HS-5 (cell line): ENCODE measurements around the gene TLE5.
"Not testable (repeated sequence)": the region's sequence is repeated elsewhere in the genome, so short reads cannot be mapped to it uniquely, and the experiment has no call there.

ENCODE experiments used
- DNase-seq: peaks from one replicate; pipeline ENCODE4 v3.0.0-alpha.2; 2012; ENCODE audit warnings: low read depth

The TLE5 gene

GRCh38 chr19:3045191-3045590 is 17.1 kb downstream of the TLE5 start:
- no peak for DNase-seq

- no peak for DNase-seq
Observed at GRCh38 chr19:3042621-3043267, 19.6 kb downstream of the TLE5 start.

- no peak for DNase-seq
Observed at GRCh38 chr19:3041761-3042620, 20.3 kb downstream of the TLE5 start.

DNA sequence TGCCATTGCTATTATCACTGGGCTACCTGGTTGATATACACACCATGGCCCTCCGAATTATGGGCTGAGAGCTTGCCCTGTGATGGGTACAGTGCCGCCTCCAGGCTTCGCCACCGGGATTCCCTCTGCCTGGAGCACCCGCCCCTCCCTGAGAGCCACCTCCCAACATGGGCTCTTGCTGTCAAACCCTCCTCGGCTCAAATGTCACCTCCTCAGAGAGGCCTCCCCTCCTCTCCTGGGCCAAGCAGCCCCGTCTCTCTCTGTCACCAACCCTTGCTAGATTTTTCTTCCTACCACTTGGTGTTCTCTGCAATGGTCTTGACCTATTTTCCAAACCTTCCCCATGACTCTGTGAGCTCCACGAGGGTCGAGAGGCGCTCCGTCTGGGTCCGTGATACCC is 21.0 kb downstream of the TLE5 start:
- DNase-seq, result no peak

GRCh38 chr19:3039641-3040077 is 22.6 kb downstream of the TLE5 start:
- no peak for DNase-seq

DNA sequence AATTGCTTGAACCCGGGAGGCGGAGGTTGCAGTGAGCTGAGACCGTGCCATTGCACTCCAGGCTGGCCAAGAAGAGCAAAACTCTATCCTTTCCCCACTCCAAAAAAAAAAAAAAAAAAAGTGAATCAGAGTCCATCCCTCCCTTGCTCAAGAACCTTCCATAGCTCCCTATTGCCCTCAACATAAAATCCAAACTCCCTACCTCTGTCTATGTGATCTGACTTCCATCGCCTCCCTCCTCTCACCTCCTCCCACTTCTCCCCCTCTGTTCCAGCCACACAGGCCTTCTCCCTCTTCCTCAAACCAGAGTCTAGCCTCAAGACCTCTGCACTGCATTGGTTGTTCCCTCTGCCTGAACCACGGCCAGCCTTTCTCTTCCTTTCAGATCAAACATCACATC is 23.2 kb downstream of the TLE5 start:
- no peak for DNase-seq

DNA sequence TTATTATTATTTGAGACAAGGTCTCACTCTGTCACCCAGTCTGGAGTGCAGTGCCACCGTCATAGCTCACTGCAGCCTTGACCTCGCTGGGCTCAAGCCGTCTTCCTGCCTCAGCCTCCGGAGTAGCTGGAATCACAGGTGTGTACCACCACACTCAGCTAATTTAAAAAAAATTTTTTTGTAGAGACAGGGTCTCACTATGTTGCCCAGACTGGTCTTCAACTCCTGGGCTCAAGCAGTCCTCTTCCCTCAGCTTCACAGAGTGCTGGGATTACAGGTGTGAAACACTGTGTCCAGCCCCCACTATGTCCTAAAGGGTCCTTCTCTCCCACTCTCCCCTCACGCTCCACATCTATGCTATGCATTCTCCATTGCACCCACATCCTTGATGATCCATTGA is 24.1 kb downstream of the TLE5 start:
- DNase-seq, result no peak

GRCh38 chr19:3036977-3037544 is 25.2 kb downstream of the TLE5 start:
- DNase-seq, result not testable (repeated sequence)

GRCh38 chr19:3036119-3036976 is 25.9 kb downstream of the TLE5 start:
- DNase-seq, result peak; percentile 73

- DNase-seq, result peak; percentile 98
Observed at GRCh38 chr19:3035542-3036118, 26.7 kb downstream of the TLE5 start.

GRCh38 chr19:3034656-3035541 is 27.4 kb downstream of the TLE5 start:
- DNase-seq, result no peak

GRCh38 chr19:3034406-3034655 is 28.0 kb downstream of the TLE5 start:
- DNase-seq, result no peak

- DNase-seq, result no peak
Observed at GRCh38 chr19:3033595-3034405, 28.5 kb downstream of the TLE5 start.

DNA sequence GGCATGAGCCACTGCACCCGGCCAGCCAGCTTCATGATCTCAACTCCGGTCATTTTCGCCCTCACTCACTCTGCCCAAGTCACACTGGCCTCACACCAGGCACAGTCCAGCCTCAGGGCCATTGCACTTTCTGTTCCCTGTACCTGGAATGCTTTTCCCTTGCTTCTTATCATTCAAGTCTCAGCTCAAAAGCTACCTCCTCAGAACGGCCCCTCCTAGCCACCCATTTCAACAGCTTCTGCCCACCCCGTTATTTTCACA is 30.8 kb downstream of the TLE5 start:
- DNase-seq, result no peak

GRCh38 chr19:3029065-3029923 is 33.0 kb downstream of the TLE5 start, which contains the start of gene TLE2:
TLE2 (minus strand) TSS chr19:3029280; CDS start chr19:3028904, 376 bp downstream.
- no peak for DNase-seq

DNA sequence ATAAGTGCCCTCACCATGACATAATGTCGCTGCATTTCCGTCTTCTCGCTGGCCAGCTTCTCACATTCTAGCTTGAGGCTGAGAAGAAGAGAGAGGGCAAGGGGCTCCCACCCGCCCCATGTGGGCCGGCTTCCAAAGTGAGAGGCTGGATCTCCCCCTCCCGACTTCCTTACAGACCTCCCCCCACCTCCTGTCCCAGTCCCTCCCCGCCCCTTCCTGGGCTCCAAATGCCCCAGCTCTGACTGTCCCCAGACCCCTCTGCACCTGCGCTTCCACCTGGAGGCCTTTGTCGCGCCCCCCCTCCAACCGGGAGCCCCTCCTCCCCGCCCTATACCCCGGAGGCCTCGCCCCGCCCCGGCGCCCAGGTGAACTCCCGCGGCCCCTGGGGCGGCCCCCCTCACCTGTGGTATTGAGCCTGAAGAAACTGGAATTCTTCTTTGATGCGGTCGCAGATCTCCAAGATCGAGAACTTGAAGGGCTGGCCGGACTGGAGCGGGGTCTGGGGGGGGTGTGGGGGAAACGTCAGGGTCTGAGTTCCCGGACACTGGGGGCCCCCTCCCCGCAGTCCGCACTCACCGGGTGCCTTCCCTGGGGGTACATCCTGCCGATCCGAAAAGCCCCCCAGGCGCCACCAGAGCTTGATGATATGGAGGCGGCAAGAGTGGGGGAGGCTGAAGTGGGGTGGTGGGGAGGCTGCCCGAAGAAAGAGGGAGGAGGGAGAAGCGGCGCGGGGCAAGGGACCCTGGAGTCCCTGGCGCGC is 33.8 kb downstream of the TLE5 start:
- DNase-seq, result no peak

DNA sequence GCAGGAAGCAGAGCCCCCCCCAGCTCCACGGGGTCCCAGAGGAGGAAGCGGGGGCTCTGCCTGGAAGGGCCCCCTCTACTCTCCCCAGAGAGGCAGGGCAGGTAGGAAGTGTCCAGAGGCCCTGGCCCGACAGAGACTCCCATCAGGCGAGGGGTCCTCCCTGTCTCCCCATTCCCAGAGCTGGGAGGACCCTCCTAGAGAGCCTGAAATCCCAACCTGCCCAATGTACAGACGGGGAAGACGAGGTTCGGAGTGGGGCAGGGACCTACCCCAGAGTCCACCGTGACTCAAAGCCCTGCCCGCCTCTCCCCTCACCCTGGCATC is 34.4 kb downstream of the TLE5 start:
- no peak for DNase-seq

DNA sequence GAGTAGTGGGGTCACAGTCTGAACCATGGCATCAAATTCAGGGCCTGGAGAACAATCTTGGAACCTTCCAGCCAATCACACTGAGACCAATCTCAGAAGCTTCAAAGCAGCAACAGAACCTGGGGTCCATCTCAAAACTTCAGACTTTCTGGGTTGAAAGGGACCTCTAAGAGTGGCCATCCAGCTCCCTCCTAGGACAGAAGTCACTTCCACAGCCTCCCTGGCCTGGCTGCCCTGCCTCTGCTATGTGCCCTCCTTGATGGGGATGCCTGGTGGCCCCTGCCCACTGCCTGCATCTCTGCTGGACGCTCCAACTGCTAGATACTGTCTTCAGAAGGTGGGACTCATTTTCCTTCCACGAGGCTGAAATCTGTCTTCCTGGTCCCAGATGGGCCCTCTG is 35.0 kb downstream of the TLE5 start:
- DNase-seq, result no peak

DNA sequence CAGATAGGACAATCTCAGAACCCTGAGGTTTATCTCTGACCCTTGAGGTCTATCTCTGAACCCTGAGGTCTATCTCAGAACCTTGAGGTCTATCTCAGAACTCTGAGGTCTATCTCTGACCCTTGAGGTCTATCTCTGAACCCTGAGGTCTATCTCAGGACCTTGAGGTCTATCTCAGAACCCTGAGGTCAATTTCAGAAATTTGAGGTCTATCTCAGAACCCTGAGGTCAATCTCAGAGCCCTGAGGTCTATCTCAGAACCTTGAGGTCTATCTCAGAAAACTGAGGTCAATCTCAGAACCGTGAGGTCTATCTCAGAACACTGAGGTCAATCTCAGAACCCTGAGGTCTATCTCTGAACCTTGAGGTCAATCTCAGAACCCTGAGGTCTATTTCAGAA is 35.5 kb downstream of the TLE5 start:
- DNase-seq, result no peak
